Liver (tissue), 9 donors: Measurements from ENCODE around the gene CABLES1. TPM values are rescaled to one million over a fixed set of nuclear protein-coding genes. Genes with fewer than 3 reads are reported as not detected.

Source experiments
- DNase-seq: peaks from one replicate; pipeline ENCODE4 v3.0.0-alpha.2; 2017; ENCODE audit warnings: low spot score
- H3K27ac ChIP-seq, 2 donors: one replicate each; pipeline ENCODE4 v1.7.0; 2013; ENCODE audit warnings: inconsistent platforms in 2 of 2, low read length in 2 of 2, control low read depth in 1 of 2, low read depth in 1 of 2, mild to moderate bottlenecking in 1 of 2
- H3K27me3 ChIP-seq, 4 donors: one replicate each; pipeline versions ENCODE4 v1.6.1 to v1.7.0; 2013; ENCODE audit warnings: low read length in 3 of 4, inconsistent platforms in 1 of 4, mild to moderate bottlenecking in 1 of 4, moderate library complexity in 1 of 4; ENCODE audit not compliant: control insufficient read depth in 4 of 4, insufficient read depth in 4 of 4
- H3K36me3 ChIP-seq, 4 donors: one replicate each; pipeline versions ENCODE4 v1.6.1 to v1.7.0; 2013; ENCODE audit warnings: low read length in 3 of 4, mild to moderate bottlenecking in 3 of 4, low read depth in 1 of 4, moderate library complexity in 1 of 4; ENCODE audit not compliant: control insufficient read depth in 4 of 4, insufficient read depth in 3 of 4
- H3K4me1 ChIP-seq, 4 donors: one replicate each; pipeline versions ENCODE4 v1.6.1 to v1.7.0; 2013; ENCODE audit warnings: low read length in 3 of 4, mild to moderate bottlenecking in 3 of 4, moderate library complexity in 1 of 4; ENCODE audit not compliant: control insufficient read depth in 4 of 4, insufficient read depth in 4 of 4
- H3K4me3 ChIP-seq, 3 donors: one replicate each; pipeline versions ENCODE4 v1.6.1 to v1.7.0; 2013; ENCODE audit warnings: low read length in 3 of 3, control low read depth in 1 of 3, low read depth in 1 of 3, mild to moderate bottlenecking in 1 of 3
- H3K9ac ChIP-seq, 2 donors: one replicate each; pipeline ENCODE4 v1.7.0; 2013; ENCODE audit warnings: low read length in 2 of 2, mild to moderate bottlenecking in 2 of 2, moderate library complexity in 2 of 2, control low read depth in 1 of 2, low read depth in 1 of 2
- H3K9me3 ChIP-seq, 4 donors: one replicate each; pipeline versions ENCODE4 v1.6.1 to v1.7.0; 2013; ENCODE audit warnings: low read length in 3 of 4; ENCODE audit not compliant: control insufficient read depth in 4 of 4
- ATF3 ChIP-seq: IDR thresholded peaks from 2 replicates; pipeline ENCODE4 v1.6.1; 2016; ENCODE audit warnings: antibody characterized with exemption
- CTCF ChIP-seq: fragments of 150-350 bp; IDR thresholded peaks from 2 replicates; pipeline ENCODE4 v1.5.1; 2017; ENCODE audit warnings: improper control_type of control experiment, low read depth, low read length; ENCODE audit not compliant: missing input control
- EGR1 ChIP-seq, 2 donors: IDR thresholded peaks; 2 replicates each; pipeline ENCODE4 v1.6.1; 2016 to 2018; ENCODE audit warnings: antibody characterized with exemption in 2 of 2, low read depth in 2 of 2
- FOXA1 ChIP-seq: IDR thresholded peaks from 2 replicates; pipeline ENCODE4 v1.6.1; 2016; ENCODE audit warnings: antibody characterized with exemption
- FOXA2 ChIP-seq: IDR thresholded peaks from 2 replicates; pipeline ENCODE4 v1.6.1; 2016; ENCODE audit warnings: antibody characterized with exemption
- GABPA ChIP-seq, 2 donors: IDR thresholded peaks in 1 of 2; conservative IDR thresholded peaks in 1 of 2; 2 replicates each; pipeline ENCODE4 v1.6.1; 2016; ENCODE audit warnings: antibody characterized with exemption in 2 of 2, mild to moderate bottlenecking in 1 of 2, moderate library complexity in 1 of 2
- HNF4A ChIP-seq, 2 donors: conservative IDR thresholded peaks; 2 replicates each; pipeline ENCODE4 v1.6.1; 2016; ENCODE audit warnings: antibody characterized with exemption in 2 of 2, mild to moderate bottlenecking in 2 of 2
- HNF4G ChIP-seq: IDR thresholded peaks from 2 replicates; pipeline ENCODE4 v1.6.1; 2016; ENCODE audit warnings: antibody characterized with exemption
- JUND ChIP-seq, 2 donors: IDR thresholded peaks; 2 replicates each; pipeline ENCODE4 v1.6.1; 2016; ENCODE audit warnings: antibody characterized with exemption in 2 of 2
- MAX ChIP-seq: IDR thresholded peaks from 2 replicates; pipeline ENCODE4 v1.6.1; 2016; ENCODE audit warnings: antibody characterized with exemption
- NR2F2 ChIP-seq: IDR thresholded peaks from 2 replicates; pipeline ENCODE4 v1.6.1; 2016; ENCODE audit warnings: antibody characterized with exemption
- RAD21 ChIP-seq, 2 donors: IDR thresholded peaks; 2 replicates each; pipeline ENCODE4 v1.6.1; 2016; ENCODE audit warnings: antibody characterized with exemption in 2 of 2, mild to moderate bottlenecking in 2 of 2
- REST ChIP-seq: IDR thresholded peaks from 2 replicates; pipeline ENCODE4 v1.6.1; 2016; ENCODE audit warnings: antibody characterized with exemption, mild to moderate bottlenecking
- RXRA ChIP-seq, 2 donors: IDR thresholded peaks; 2 replicates each; pipeline ENCODE4 v1.6.1; 2017 to 2018; ENCODE audit warnings: antibody characterized with exemption in 2 of 2, mild to moderate bottlenecking in 1 of 2
- SP1 ChIP-seq: IDR thresholded peaks from 2 replicates; pipeline ENCODE4 v1.6.1; 2018; ENCODE audit warnings: antibody characterized with exemption, mild to moderate bottlenecking
- TAF1 ChIP-seq: conservative IDR thresholded peaks from 2 replicates; pipeline ENCODE4 v1.6.1; 2016; ENCODE audit warnings: antibody characterized with exemption, mild to moderate bottlenecking
- YY1 ChIP-seq: IDR thresholded peaks from 2 replicates; pipeline ENCODE4 v1.6.1; 2016; ENCODE audit warnings: antibody characterized with exemption, mild to moderate bottlenecking
- ZBTB33 ChIP-seq: IDR thresholded peaks from 2 replicates; pipeline ENCODE4 v1.6.1; 2016; ENCODE audit warnings: antibody characterized with exemption
- WGBS: extraction: QIAGEN DNeasy Blood & Tissue Kit; methylation state at CpG from one replicate; pipeline ENCODE4 v1.1.7; 2013; 5-methylcytosine and 5-hydroxymethylcytosine counted together
- polyA plus RNA-seq, 2 donors: library from polyadenylated mRNA; stranded (reverse) in 1 of 2; unstranded in 1 of 2; fragments of 200-250 nt in 1 of 2; fragments of >200 nt in 1 of 2; fragmentation: Nextera tagmentation in 1 of 2; extraction: Ambion mirVana in 1 of 2; gene quantifications; one replicate each; pipeline versions ENCODE4 v1.2.1 to v1.2.3, GENCODE V29; 2013 to 2015
- total RNA-seq, 2 donors: library from RNA; depleted of rRNA; stranded (reverse); fragments of >200 nt; gene quantifications; one replicate each; pipeline ENCODE4 v1.2.3, GENCODE V29; 2014
- donor health status: healthy.
- donor health status: healthy.
- donor health status: healthy.
- donor health status: healthy.
- donor health status: healthy.

Gene CABLES1
- total and polyA plus RNA-seq, 4 donors: 3.3 to 8.9 (median 4.5) TPM

GRCh38 chr18:23273443-23273966, 138.2 kb downstream of the CABLES1 start:
- H3K27me3 ChIP-seq: no peaks in the 10 kb centered on the region
- no peak overlapping the region for H3K27ac ChIP-seq
- 91% methylated on average over 10 of the region's 10 CpGs for WGBS
- H3K36me3 ChIP-seq: no peaks in the 10 kb centered on the region
- H3K9ac ChIP-seq: no peak overlapping the region
- peaks cover 0 to 4% (median under 1%) of the 10 kb centered on the region in 4 donors for H3K9me3 ChIP-seq
- TF ChIP-seq REST (no peak), ATF3 (no peak), JUND (IDR thresholded peaks at IDR 0.05) (no peak), TAF1 (no peak), FOXA1 (no peak), RAD21 (IDR thresholded peaks at IDR 0.05) (no peak), HNF4A (conservative IDR thresholded peaks at IDR 0.05) (no peak), ZBTB33 (no peak), GABPA (IDR thresholded peaks at IDR 0.05 in 1 of 2, conservative IDR thresholded peaks at IDR 0.05 in 1 of 2) (no peak), CTCF (no peak), EGR1 (IDR thresholded peaks at IDR 0.05; ENCODE audit: low read depth in 2 of 2) (no peak), YY1 (no peak), MAX (no peak), SP1 (no peak), HNF4G (no peak), FOXA2 (no peak), NR2F2 (no peak), RXRA (IDR thresholded peaks at IDR 0.05) (no peak)
- no peaks in the 10 kb centered on the region for H3K4me1 ChIP-seq
- no peak for DNase-seq
- H3K4me3 ChIP-seq: no peak overlapping the region
